ENCODE results near the gene TUFT1.

TUFT1 gene

GRCh38 chr1:151540982-151541377, 871 bp downstream of the TUFT1 start:
- peak; percentile 11 for DNase-seq

GRCh38 chr1:151541752-151542151, 1.6 kb downstream of the TUFT1 start:
- DNase-seq: no peak

- peak; percentile 88 for DNase-seq
Observed at GRCh38 chr1:151542710-151543129, 2.6 kb downstream of the TUFT1 start.

GRCh38 chr1:151545542-151545941, 5.4 kb downstream of the TUFT1 start:
- no peak for DNase-seq

- DNase-seq: no peak
Observed at GRCh38 chr1:151546011-151546925, 6.2 kb downstream of the TUFT1 start.

DNA sequence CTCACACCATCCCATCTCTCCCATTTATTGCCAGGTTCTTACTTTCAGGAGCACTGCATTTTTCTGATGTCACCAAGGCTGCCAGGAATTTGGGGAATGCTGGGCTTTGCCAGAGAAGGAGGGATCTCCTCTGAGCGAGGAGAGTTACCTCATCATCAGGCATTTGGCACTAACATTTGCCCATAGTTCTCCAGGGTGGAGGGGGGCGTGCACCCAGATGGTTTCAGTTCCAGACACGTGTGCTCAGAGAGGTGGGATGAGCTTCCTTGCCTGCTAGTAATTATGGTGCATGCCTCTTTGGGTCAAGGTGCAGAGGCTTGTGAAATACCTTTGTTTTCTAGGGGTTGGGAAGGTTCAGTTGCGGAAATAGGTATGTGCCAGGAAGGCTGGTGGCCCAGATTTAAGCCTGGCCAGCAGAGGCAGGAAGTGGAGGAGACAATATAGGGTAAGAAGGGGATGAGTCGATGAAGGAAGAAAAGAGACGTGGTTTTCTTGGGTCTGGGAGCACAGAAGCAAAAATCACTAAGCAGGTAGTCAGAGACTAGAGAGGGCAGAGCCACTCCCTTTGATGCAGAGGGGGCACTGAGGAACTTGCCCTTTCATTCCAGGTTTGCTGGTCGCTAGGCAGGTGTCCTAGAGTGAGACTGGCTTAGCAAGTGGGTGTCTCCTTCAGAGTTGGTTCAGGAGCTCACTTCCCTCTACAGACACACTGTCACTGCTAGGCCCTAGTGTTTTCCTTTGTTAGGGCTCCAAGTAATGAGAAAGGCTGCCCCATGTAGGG, 7.2 kb downstream of the TUFT1 start:
- DNase-seq: peak; percentile 11

GRCh38 chr1:151547900-151548230, 7.8 kb downstream of the TUFT1 start:
- no peak for DNase-seq

GRCh38 chr1:151549199-151549598, 9.1 kb downstream of the TUFT1 start:
- no peak for DNase-seq

DNA sequence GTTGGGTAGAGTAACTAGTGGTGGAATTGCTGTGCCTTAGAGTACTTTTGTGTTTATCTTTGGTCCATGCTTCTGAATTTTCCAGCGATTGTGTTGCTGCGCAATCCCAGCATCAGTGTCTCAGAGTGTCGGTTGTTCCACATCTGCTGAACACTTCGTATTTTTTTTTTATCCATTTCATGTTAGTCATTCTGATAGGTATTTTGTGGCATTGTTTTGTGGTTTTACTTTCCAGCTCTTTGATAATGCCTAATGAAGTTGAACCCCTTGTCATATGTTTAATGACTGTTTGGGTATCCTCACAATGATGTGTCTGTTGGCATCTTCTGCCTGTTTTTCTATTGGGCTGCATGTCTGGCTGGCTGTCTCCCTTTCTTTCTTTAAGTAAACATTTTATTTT, 13.6 kb downstream of the TUFT1 start:
- DNase-seq: no peak

- DNase-seq: no peak
Observed at GRCh38 chr1:151556052-151556451, 15.9 kb downstream of the TUFT1 start.

DNA sequence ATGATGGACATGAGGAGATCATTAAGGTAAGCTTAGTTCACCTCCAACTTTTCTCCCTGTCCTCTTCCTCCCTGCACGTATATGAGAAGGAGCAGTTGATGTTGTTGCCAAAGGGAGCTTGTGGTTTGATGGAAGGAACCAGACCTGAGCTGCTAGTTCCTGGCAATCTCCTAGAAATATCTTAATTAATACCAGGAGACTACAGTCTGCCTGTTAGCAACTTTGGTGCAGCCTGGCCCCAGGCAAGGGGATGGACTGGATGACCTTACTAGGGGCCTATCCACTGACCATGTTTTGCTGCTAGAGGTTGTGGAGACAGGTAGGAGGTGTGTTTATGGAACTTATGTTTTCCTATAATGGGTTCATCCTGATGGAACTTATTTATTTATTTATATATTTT, 22.6 kb downstream of the TUFT1 start:
- no peak for DNase-seq

- no peak for DNase-seq
Observed at GRCh38 chr1:151563376-151563775, 23.3 kb downstream of the TUFT1 start.

- no peak for DNase-seq
Observed at GRCh38 chr1:151565502-151566189, 25.5 kb downstream of the TUFT1 start.

DNA sequence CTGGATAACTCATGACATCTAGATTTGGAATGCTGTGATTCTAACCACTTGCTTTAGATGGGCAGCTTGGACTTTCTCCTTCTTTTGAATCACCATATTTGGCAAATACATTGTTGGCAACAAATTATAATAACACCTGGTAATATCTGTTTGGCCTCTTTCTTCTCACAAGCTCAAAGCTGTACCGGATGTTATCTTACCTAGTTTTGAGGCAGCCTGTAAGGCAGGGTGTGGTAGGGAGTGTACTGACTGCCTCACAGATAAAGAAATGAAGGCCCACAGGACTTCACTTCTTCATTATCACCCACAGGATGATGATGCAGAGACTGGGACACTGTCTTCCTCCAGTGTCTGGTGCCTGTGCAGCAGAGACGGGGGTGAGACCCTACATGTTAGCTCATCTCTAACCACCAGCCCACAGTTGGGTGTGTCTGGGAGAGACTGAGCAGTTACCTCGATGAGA, 28.5 kb downstream of the TUFT1 start:
- no peak for DNase-seq

GRCh38 chr1:151570819-151571218, 30.7 kb downstream of the TUFT1 start:
- no peak for DNase-seq

GRCh38 chr1:151574575-151575529, 34.7 kb downstream of the TUFT1 start:
- DNase-seq: no peak

DNA sequence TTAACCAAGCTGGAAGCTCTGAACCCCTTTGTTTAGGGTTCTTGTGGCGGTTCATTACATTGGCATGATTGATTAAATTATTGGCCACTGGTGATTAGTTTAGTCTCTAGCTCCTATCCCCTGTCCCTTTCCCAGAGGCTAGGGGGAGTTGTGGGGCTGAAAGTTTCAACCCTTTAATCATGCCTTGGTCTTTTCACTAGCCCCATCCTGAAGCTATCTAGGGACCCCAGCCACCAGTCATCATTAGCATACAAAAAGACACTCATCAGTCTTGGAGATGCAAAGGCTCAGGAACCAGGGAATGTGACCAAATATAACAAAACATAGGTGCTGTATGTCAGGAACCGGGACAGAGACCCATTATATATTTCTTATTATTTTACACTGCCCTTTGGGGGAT, 37.1 kb downstream of the TUFT1 start:
- DNase-seq: no peak

DNA sequence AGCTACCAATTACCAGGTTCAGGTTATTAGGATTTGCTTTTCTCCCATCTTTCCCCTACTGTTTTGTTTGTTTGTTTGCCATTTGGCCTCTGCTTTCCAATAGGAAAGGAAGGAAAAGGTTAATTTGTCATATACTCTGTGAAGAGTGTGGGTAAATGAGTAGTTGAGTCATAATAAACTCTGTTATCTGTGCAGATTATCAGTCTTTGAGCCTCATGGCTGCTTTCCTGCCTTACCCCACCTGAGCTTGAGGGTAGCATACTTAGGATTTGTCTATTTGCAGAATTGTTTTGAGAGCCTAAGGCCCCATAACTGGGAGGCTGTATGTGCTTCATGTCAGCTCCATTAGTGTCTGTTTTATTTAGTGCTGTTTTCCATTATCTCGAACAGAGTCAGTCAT, 38.8 kb downstream of the TUFT1 start:
- DNase-seq: no peak

GRCh38 chr1:151579436-151580225, 39.5 kb downstream of the TUFT1 start:
- DNase-seq: no peak

GRCh38 chr1:151581451-151581850, 41.3 kb downstream of the TUFT1 start:
- DNase-seq: no peak

GRCh38 chr1:151581921-151582320, 41.8 kb downstream of the TUFT1 start:
- DNase-seq: no peak
